OCI-LY1 (cell line): ENCODE measurements around the gene P4HA2.
A peak's percentile ranks its signal among the peaks of the same experiment; 100 is the strongest.

Experiments
- H2AFZ ChIP-seq: fragments of 200-600 bp; sonication (generic), shearing (Covaris generic); 2 replicates; pipeline ENCODE4 v1.6.0; 2014; ENCODE audit warnings: antibody characterized with exemption, mild to moderate bottlenecking, low read length
- H3F3A ChIP-seq: fragments of 200-600 bp; sonication (generic), shearing (Covaris generic); 2 replicates; pipeline ENCODE4 v1.6.0; 2014; ENCODE audit warnings: mild to moderate bottlenecking, antibody characterized with exemption, low read length, moderate library complexity; ENCODE audit not compliant: insufficient read depth
- H3K27ac ChIP-seq: fragments of 200-600 bp; sonication (generic); 2 replicates; pipeline ENCODE4 v1.5.1; 2014; ENCODE audit warnings: low read length, mixed run types, mild to moderate bottlenecking, low read depth; ENCODE audit not compliant: poor library complexity, severe bottlenecking
- H3K27me3 ChIP-seq: fragments of 200-600 bp; sonication (generic); 2 replicates; pipeline ENCODE4 v1.6.0; 2014; ENCODE audit warnings: antibody characterized with exemption, mild to moderate bottlenecking, low read length, moderate library complexity; ENCODE audit not compliant: insufficient read depth
- H3K36me3 ChIP-seq: fragments of 200-600 bp; sonication (generic); 2 replicates; pipeline ENCODE4 v1.6.1; 2014; ENCODE audit warnings: mild to moderate bottlenecking, antibody characterized with exemption, low read length, moderate library complexity, mixed read lengths; ENCODE audit not compliant: insufficient read depth
- H3K4me1 ChIP-seq: fragments of 200-600 bp; sonication (generic); 2 replicates; pipeline ENCODE4 v1.5.1; 2014; ENCODE audit warnings: mild to moderate bottlenecking, low read length, moderate library complexity; ENCODE audit not compliant: insufficient read depth, severe bottlenecking
- H3K4me2 ChIP-seq: fragments of 200-600 bp; sonication (generic), shearing (Covaris generic); 2 replicates; pipeline ENCODE4 v1.6.1; 2014; ENCODE audit warnings: low read length
- H3K4me3 ChIP-seq: fragments of 200-600 bp; sonication (generic); 2 replicates; pipeline ENCODE4 v1.5.1; 2014; ENCODE audit warnings: low read length, low read depth, mild to moderate bottlenecking, mixed read lengths; ENCODE audit not compliant: poor library complexity, severe bottlenecking
- H3K79me2 ChIP-seq: fragments of 200-600 bp; shearing (Covaris generic); 2 replicates; pipeline ENCODE4 v1.6.1; 2016; ENCODE audit warnings: mixed run types, low read length, mixed read lengths; ENCODE audit not compliant: insufficient read depth
- H3K9ac ChIP-seq: fragments of 200-600 bp; sonication (generic), shearing (Covaris generic); 2 replicates; pipeline ENCODE4 v1.6.1; 2014; ENCODE audit warnings: mild to moderate bottlenecking, low read length, mixed read lengths
- H3K9me2 ChIP-seq: fragments of 200-600 bp; sonication (generic), shearing (Covaris generic); 2 replicates; pipeline ENCODE4 v1.6.1; 2014; ENCODE audit warnings: low read depth, mild to moderate bottlenecking, low read length, mixed read lengths
- H3K9me3 ChIP-seq: fragments of 200-600 bp; shearing (Covaris generic); 2 replicates; pipeline ENCODE4 v1.6.1; 2014; ENCODE audit warnings: low read length, mixed read lengths
- H4K20me1 ChIP-seq: fragments of 200-600 bp; sonication (generic), shearing (Covaris generic); 2 replicates; pipeline ENCODE4 v1.6.0; 2016; ENCODE audit warnings: mild to moderate bottlenecking, low read length; ENCODE audit not compliant: insufficient read depth
- EZH2 ChIP-seq: fragments of 200-600 bp; sonication (generic), shearing (Covaris generic); IDR thresholded peaks from 2 replicates; pipeline ENCODE4 v1.8.0; 2017; ENCODE audit warnings: borderline replicate concordance, mixed run types, mild to moderate bottlenecking, antibody characterized with exemption, low read length, moderate library complexity, mixed read lengths
- TF ChIP-seq, protein P1 (sequence below): fragments of 200-600 bp; sonication (generic), shearing (Covaris generic); IDR thresholded peaks from 2 replicates; pipeline ENCODE4 v1.5.1; 2017; ENCODE audit warnings: mild to moderate bottlenecking, antibody characterized with exemption, low read length, moderate library complexity, mixed read lengths

Gene P4HA2

DNA sequence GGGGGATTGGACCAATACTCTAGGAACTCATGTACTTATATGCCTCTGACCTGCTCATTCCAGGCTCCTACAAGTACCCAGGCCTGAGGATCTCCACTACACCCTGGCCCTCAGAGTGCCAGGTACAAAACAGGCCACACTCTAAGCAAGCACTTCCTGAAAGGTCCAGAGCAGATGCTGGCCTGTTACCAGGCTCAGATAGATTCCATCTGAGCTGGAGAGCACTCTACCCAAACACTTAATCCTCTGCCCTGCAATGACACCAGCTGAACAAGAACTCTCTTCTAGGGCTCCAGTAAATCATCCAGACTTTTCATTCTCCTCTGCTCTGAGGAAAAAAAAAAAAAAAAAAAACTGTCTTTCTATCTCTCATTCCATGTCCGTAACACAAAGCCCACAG, 2.9 kb downstream of the P4HA2 start:
- H3K27me3 ChIP-seq: no peaks in the 10 kb centered on the region
- H3K27ac ChIP-seq: no peak overlapping the region
- no peak overlapping the region for H3K9ac ChIP-seq
- H3K79me2 ChIP-seq: no peaks in the 10 kb centered on the region
- no peaks in the 10 kb centered on the region for H3F3A ChIP-seq
- H3K9me2 ChIP-seq: no peaks in the 10 kb centered on the region
- peak overlapping the region; percentile 16 for H3K4me3 ChIP-seq
- peak overlapping the region; percentile 38; the same call in 1 of the 2 replicates for H3K4me2 ChIP-seq
- no peaks in the 10 kb centered on the region for H3K9me3 ChIP-seq
- TF ChIP-seq, protein P1, sequence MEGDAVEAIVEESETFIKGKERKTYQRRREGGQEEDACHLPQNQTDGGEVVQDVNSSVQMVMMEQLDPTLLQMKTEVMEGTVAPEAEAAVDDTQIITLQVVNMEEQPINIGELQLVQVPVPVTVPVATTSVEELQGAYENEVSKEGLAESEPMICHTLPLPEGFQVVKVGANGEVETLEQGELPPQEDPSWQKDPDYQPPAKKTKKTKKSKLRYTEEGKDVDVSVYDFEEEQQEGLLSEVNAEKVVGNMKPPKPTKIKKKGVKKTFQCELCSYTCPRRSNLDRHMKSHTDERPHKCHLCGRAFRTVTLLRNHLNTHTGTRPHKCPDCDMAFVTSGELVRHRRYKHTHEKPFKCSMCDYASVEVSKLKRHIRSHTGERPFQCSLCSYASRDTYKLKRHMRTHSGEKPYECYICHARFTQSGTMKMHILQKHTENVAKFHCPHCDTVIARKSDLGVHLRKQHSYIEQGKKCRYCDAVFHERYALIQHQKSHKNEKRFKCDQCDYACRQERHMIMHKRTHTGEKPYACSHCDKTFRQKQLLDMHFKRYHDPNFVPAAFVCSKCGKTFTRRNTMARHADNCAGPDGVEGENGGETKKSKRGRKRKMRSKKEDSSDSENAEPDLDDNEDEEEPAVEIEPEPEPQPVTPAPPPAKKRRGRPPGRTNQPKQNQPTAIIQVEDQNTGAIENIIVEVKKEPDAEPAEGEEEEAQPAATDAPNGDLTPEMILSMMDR: no peak
- TF ChIP-seq EZH2: no peak
- peaks cover 37% of the 10 kb centered on the region for H3K4me1 ChIP-seq
- no peaks in the 10 kb centered on the region for H4K20me1 ChIP-seq
- H2AFZ ChIP-seq: no peak overlapping the region
- H3K36me3 ChIP-seq: no peaks in the 10 kb centered on the region

DNA sequence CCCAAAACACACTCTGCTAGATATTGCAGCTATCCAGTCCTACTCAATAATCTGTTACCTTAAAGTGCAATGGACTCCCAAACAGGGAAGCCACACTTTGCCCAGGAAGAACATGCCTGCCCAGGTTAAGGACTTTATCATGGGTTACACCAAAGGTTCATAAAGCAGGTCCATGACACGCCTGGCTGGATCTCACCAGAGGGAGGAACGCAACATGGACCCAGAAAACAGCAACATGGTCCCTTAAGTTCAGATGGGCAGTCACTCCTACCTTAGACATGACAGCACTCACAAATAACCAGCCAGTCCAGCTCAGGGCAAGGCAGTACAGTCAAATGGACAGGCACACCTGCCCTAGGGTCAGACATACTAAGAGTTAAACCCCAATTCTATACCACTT, 3.8 kb downstream of the P4HA2 start:
- no peaks in the 10 kb centered on the region for H3K27me3 ChIP-seq
- H3K9me3 ChIP-seq: no peaks in the 10 kb centered on the region
- H3K4me1 ChIP-seq: peaks cover 35% of the 10 kb centered on the region
- H3K36me3 ChIP-seq: no peaks in the 10 kb centered on the region
- H4K20me1 ChIP-seq: no peaks in the 10 kb centered on the region
- H3K9ac ChIP-seq: no peak overlapping the region
- H2AFZ ChIP-seq: no peak overlapping the region
- TF ChIP-seq, protein P1: no peak
- no peak for TF ChIP-seq EZH2
- no peaks in the 10 kb centered on the region for H3K79me2 ChIP-seq
- H3K9me2 ChIP-seq: no peaks in the 10 kb centered on the region
- no peak overlapping the region; the same call in 1 of the 2 replicates for H3K4me2 ChIP-seq
- H3K4me3 ChIP-seq: no peak overlapping the region
- H3K27ac ChIP-seq: peak overlapping the region; percentile 43
- H3F3A ChIP-seq: no peaks in the 10 kb centered on the region

DNA sequence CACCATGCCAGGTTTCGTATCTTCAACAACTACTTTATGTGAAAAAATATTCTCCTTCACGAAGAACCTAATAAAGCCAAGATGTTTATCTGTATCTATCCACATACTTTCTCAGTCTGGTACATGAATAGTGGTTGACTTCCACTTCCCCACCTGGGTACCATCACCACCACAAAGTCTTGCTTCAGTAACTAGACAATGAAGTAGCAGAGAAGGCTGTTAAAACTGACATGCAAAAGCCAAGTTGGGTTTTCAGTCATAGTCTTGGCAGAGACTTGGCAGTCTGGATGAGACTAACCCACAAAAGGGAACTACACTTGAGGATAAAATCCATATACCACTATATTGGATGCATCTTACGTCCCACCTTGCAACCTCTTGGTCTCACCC, 5.0 kb downstream of the P4HA2 start:
- no peak overlapping the region for H3K9ac ChIP-seq
- no peak overlapping the region for H2AFZ ChIP-seq
- H3K4me2 ChIP-seq: peak overlapping the region; percentile 3; the same call in 1 of the 2 replicates
- no peak overlapping the region for H3K4me3 ChIP-seq
- no peaks in the 10 kb centered on the region for H3K9me2 ChIP-seq
- H3K27ac ChIP-seq: peak overlapping the region; percentile 43
- H4K20me1 ChIP-seq: no peaks in the 10 kb centered on the region
- TF ChIP-seq EZH2: no peak
- TF ChIP-seq, protein P1: no peak
- no peaks in the 10 kb centered on the region for H3K79me2 ChIP-seq
- peaks cover 35% of the 10 kb centered on the region for H3K4me1 ChIP-seq
- H3K36me3 ChIP-seq: no peaks in the 10 kb centered on the region
- no peaks in the 10 kb centered on the region for H3K27me3 ChIP-seq
- H3K9me3 ChIP-seq: no peaks in the 10 kb centered on the region
- H3F3A ChIP-seq: no peaks in the 10 kb centered on the region
